Measurements from ENCODE around the gene PODN.

The PODN gene

DNA sequence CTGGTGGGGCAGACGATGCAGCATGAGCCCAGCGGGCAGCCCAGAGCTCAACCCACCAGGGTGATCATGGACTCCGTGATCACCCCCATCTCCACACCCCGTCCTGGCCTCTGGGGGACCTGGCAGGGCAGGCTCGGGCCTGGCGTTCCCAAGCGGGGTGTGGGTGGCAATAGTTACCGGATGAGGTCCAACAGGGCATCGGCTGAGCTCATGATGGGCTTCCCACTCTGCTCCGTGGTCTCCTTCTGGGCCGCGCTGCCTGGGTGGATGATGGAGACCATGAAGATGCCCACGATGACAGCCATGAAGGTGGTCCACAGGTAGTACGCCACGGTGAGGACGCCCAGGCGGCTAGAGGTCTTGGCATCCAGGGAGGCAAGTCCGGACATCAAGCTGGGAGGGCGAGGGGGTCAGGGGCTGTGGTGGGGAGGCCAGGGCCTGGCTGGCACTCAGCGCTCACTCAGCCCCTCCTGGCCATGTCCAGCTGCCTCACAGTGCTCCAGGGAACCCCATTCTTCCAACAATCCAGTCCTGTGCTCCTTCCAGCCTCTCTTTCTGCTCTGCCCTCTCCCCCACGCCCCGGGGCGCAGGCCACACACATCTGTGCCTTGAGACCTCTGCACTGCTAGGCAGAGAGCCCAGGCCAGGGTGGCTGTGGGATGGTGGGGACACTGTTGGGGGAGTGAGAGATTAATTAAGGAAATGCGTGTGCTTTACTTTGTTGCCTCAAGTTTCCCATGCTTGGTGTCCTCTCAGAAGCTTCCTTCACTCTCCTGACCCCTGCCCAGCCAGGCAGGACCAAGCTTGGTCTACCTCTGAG lies 52.8 kb downstream of the PODN start:
- no peak for DNase-seq (ENCODE audit: low spot score)

DNA sequence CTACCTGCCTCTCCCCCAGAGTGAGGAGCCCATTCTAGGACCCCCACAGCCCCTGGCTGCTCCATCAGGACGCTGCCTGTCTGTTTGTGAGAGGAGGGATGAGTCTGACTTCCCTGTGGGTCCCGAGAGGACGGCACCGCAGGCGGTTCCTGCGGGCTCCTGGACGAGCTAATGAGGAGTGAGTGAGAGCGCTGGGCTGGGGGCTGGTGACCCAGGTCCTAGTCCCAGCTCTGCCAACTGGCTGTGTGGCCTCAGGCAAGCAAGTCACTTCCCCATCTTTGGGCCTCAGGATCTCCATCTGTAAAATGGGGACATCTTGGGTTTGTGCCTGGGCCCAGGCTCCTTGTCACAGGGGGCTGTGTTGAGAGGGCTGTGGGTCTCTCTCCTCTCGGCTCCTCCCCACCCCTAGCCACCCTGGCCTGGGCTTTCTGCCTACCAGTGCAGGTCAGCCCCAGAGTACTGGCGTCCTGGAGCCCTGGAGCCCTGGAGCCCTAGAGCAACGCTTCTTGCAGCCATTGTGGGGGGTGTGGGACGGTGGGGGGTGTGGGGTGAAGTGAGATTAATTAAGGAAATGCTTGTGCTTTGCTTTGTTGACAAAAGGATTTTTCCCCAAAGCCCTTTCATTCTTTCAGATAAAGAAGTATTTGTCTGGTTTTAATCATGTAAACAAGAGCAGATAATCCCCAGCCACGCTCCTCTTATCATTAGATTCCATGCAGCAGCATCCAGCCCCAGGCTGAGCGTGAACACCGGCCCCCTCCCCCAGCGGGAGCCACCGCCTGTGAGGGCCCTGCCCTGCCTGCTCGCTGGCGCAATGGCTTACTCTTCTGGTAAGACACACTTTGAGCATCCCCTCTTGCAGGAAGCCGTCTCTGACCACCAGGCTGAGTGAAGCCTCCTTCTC lies 53.6 kb downstream of the PODN start:
- no peak for DNase-seq (ENCODE audit: low spot score)

- no peak for DNase-seq (ENCODE audit: low spot score)
Measured at GRCh38 chr1:53116307-53116810, 54.3 kb downstream of the PODN start.

- DNase-seq (ENCODE audit: low spot score): no peak
Measured at GRCh38 chr1:53116933-53117600, 55.1 kb downstream of the PODN start.

DNA sequence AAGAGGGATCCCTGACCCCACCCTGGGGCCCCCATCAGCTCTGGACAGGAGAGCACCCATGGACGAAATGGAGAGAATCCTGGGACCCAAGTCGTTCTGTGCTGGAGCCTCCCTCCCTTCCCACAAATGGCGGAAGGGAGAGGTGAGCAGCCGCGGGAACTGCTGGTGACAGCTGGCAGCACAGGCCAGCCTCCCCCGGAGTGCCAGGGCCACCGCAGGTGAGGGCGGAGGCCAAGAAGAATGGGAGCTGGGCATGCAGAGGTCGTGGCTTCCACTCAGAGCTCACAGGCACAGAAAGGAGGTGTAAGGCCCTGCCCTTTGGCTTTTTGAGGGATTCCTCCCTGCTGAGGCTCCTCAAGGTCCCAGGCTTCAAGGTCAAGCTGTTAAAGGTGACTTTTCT lies 55.8 kb downstream of the PODN start:
- DNase-seq (ENCODE audit: low spot score): no peak

GRCh38 chr1:53120659-53121058 lies 58.6 kb downstream of the PODN start:
- DNase-seq (ENCODE audit: low spot score): no peak

- peak; percentile 55 for DNase-seq (ENCODE audit: low spot score)
Measured at GRCh38 chr1:53121319-53122172, 59.5 kb downstream of the PODN start.

DNA sequence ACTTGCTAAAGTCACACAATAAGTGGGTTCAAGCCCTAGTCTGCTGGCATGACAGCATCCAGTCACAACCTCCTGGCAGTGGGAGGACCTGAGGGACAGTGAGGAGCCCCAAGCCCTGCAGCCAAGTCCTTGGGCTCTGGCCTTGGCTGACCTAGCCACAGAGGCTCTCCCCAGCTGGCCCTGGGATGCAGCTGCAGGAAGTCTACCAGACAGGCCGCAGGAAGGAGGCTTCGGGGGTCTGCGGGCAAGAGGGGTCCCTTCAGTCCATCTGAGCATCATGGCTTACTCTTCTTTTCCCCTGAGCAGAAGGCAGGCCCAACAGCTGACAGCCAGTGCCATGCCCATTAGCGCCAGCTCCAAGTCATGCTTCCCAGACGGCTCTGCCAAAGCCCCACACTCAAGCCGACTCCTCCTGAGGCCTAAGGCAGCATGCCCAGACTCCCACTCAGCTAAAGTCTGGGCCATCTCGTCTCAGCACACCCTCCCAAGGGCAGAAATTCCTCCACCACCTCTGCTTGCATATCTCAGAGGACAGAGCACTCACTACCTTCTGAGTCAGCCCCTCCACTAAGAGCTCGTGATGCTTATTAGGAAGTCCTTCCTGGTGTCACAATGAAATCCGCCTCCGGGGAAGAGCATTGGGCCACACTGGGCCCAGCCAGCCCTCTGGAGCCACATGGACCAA lies 60.3 kb downstream of the PODN start:
- DNase-seq (ENCODE audit: low spot score): peak; percentile 79

- DNase-seq (ENCODE audit: low spot score): no peak
Measured at GRCh38 chr1:53122961-53123413, 61.0 kb downstream of the PODN start.

- DNase-seq (ENCODE audit: low spot score): peak; percentile 66
Measured at GRCh38 chr1:53123453-53124140, 61.6 kb downstream of the PODN start.

- no peak for DNase-seq (ENCODE audit: low spot score)
Measured at GRCh38 chr1:53125122-53125521, 63.1 kb downstream of the PODN start.

DNA sequence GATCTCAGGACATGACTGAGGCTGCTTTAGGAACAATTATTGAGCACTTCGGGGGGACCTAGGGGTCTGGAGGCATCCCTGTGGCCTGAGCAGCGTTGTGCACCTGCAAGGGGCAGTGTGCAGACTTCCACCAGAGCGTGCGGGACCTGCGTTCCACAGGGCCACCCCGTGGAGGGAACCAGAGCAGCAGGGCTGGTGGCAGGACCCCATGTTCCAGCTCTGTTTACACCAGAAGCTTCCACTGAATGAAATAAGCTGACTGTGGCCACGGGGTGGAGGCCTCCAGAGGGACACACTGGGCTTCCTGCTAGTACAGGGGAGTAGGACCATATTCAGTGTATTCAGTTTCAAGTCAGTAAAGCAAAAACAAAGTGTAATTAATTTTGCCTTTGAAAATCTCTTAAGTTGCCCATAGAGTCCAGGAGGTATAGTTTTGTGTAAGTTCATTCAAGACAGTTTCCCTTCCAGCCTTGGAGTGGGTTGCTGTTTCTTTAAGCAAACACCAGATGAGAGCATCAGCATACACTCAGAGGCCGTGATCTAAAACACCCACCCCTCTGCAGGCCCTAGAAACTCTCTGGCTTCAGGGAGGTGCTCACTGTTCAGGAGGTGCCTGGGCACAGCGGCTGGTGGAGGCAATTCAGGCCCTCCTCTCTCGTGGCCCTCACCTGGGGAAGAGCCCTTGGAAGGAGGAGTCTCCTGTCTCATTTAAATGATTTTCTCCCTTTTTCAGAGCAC lies 63.8 kb downstream of the PODN start:
- no peak for DNase-seq (ENCODE audit: low spot score)

DNA sequence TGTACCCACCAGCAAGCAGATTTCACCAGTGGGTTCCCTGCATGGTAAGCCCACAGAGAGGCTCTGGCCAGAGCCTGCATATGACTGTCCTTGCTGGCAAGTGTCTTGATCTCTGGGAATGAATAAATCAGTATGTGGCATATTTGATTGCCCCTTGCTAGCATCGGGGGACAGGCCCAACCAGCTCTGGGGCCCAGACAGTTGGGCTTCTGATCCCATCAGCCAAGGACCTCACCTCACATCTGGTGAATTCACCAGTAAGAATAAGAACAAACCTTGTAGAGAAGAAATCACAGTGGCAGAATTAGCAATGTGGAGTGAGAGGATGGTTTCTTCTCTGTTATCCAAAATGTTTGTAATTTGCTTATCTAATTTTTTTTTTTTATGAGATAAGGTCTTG lies 64.5 kb downstream of the PODN start:
- no peak for DNase-seq (ENCODE audit: low spot score)

- no peak for DNase-seq (ENCODE audit: low spot score)
Measured at GRCh38 chr1:53127546-53127945, 65.5 kb downstream of the PODN start.

DNA sequence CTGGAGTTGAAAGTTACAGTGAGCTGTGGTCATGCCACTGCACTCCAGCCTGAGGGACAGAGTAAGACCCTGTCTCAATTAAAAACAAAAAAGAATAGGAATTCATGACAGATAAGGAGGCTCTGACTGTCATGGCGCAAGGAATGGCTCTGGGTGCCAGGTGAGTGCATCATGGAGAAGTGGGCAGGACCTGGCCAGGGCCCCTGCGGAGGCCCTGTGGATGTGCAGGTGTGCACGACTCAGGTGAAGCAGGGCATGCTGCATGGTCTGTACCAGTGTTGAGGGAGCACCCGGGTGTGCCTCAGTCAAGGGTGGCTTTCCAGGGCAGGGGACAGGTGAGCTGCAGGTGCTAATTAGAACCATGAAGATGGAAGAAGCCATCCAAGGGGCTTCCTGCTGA lies 66.4 kb downstream of the PODN start:
- no peak for DNase-seq (ENCODE audit: low spot score)

- DNase-seq (ENCODE audit: low spot score): no peak
Measured at GRCh38 chr1:53129891-53130597, 68.0 kb downstream of the PODN start.

GRCh38 chr1:53130598-53130877 lies 68.5 kb downstream of the PODN start:
- no peak for DNase-seq (ENCODE audit: low spot score)

GRCh38 chr1:53130878-53131589 lies 69.0 kb downstream of the PODN start:
- DNase-seq (ENCODE audit: low spot score): no peak
